ENCODE measurements around the gene URB1. TPM values are rescaled to one million over a fixed set of nuclear protein-coding genes. Genes with fewer than 3 reads are reported as not detected.

Gene URB1
- total and polyA plus RNA-seq, 2 experiments from 2014 or later, result 7.7 to 44.1 TPM

DNA sequence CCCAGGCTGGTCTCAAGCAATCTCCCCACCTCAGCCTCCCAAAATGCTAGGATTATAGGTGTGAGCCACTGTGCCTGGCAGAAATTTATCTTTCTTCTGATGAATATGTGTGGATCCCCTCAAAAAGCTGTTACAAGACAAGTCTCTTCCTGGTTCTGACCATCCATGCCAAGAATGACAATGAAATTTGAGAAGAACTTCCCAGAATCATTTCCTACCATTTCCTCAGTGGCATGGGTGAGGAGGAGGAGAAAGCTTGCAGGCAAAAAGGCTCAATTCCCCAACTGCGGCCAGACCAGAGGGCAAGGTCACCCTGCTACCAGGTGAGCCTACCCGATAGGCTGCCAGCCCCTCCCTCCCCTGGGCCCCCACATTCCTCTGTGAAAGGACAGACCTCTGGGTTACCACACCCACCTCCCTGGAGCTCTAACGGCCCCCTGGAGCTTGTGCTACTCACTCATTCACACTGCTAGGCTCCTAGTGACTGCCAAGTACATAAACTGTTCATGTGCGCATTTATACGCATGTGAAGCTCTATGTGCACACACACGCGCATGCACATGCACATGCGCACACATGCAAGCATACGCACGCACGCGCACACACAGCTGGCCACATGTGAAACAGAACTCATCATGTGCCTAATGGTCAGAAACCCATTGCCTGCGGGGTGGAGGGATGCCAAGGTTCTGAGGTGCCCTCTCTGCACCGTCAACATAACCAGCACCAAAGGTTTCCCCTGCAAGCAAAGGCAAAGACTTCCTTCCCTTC, 77.1 kb downstream of the URB1 start:
- H3K9me3 Mint-ChIP-seq, result no peaks in the 10 kb centered on the region
- peaks cover 3% of the 10 kb centered on the region for H4K20me1 ChIP-seq (replicated peaks; ENCODE audit: insufficient read depth)
- DNase-seq (ENCODE audit: low spot score) (no peak), ATAC-seq (no peak; the same call in 2 of the 3 replicates)
- peaks cover 3% of the 10 kb centered on the region for H3K27me3 Mint-ChIP-seq (ENCODE audit: insufficient read depth, low read depth, poor library complexity)
- H3K4me2 ChIP-seq, result no peak overlapping the region
- H3K4me1 Mint-ChIP-seq, result peaks cover 4% of the 10 kb centered on the region; the same call in 1 of the 3 replicates
- H3K27ac Mint-ChIP-seq, result peak overlapping the region; percentile 56; the same call in 1 of the 2 replicates
- H3K27me3 ChIP-seq (ENCODE audit: insufficient read depth), result no peaks in the 10 kb centered on the region
- H3K4me3 ChIP-seq, result no peak overlapping the region
- peaks cover 64% of the 10 kb centered on the region for H3K36me3 Mint-ChIP-seq (ENCODE audit: low read depth)
- H3K4me3 Mint-ChIP-seq, result no peak overlapping the region
- H3K4me1 ChIP-seq (ENCODE audit: insufficient read depth), result no peaks in the 10 kb centered on the region
- no peaks in the 10 kb centered on the region for H3K9me2 ChIP-seq (ENCODE audit: insufficient read depth)
- H2AFZ ChIP-seq, result no peak overlapping the region
- H3K27ac ChIP-seq (ENCODE audit: low read depth), result no peak overlapping the region
- TF ChIP-seq CREB1 (CRISPR knock-in tag; IDR thresholded peaks at IDR 0.05; ENCODE audit: low read depth), result no peak
- TF ChIP-seq REST (IDR thresholded peaks at IDR 0.05; ENCODE audit: unreplicated experiment), result no peak
- TF ChIP-seq, protein P1, sequence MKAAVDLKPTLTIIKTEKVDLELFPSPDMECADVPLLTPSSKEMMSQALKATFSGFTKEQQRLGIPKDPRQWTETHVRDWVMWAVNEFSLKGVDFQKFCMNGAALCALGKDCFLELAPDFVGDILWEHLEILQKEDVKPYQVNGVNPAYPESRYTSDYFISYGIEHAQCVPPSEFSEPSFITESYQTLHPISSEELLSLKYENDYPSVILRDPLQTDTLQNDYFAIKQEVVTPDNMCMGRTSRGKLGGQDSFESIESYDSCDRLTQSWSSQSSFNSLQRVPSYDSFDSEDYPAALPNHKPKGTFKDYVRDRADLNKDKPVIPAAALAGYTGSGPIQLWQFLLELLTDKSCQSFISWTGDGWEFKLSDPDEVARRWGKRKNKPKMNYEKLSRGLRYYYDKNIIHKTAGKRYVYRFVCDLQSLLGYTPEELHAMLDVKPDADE (IDR thresholded peaks at IDR 0.05), result no peak
- TF ChIP-seq, protein P2, sequence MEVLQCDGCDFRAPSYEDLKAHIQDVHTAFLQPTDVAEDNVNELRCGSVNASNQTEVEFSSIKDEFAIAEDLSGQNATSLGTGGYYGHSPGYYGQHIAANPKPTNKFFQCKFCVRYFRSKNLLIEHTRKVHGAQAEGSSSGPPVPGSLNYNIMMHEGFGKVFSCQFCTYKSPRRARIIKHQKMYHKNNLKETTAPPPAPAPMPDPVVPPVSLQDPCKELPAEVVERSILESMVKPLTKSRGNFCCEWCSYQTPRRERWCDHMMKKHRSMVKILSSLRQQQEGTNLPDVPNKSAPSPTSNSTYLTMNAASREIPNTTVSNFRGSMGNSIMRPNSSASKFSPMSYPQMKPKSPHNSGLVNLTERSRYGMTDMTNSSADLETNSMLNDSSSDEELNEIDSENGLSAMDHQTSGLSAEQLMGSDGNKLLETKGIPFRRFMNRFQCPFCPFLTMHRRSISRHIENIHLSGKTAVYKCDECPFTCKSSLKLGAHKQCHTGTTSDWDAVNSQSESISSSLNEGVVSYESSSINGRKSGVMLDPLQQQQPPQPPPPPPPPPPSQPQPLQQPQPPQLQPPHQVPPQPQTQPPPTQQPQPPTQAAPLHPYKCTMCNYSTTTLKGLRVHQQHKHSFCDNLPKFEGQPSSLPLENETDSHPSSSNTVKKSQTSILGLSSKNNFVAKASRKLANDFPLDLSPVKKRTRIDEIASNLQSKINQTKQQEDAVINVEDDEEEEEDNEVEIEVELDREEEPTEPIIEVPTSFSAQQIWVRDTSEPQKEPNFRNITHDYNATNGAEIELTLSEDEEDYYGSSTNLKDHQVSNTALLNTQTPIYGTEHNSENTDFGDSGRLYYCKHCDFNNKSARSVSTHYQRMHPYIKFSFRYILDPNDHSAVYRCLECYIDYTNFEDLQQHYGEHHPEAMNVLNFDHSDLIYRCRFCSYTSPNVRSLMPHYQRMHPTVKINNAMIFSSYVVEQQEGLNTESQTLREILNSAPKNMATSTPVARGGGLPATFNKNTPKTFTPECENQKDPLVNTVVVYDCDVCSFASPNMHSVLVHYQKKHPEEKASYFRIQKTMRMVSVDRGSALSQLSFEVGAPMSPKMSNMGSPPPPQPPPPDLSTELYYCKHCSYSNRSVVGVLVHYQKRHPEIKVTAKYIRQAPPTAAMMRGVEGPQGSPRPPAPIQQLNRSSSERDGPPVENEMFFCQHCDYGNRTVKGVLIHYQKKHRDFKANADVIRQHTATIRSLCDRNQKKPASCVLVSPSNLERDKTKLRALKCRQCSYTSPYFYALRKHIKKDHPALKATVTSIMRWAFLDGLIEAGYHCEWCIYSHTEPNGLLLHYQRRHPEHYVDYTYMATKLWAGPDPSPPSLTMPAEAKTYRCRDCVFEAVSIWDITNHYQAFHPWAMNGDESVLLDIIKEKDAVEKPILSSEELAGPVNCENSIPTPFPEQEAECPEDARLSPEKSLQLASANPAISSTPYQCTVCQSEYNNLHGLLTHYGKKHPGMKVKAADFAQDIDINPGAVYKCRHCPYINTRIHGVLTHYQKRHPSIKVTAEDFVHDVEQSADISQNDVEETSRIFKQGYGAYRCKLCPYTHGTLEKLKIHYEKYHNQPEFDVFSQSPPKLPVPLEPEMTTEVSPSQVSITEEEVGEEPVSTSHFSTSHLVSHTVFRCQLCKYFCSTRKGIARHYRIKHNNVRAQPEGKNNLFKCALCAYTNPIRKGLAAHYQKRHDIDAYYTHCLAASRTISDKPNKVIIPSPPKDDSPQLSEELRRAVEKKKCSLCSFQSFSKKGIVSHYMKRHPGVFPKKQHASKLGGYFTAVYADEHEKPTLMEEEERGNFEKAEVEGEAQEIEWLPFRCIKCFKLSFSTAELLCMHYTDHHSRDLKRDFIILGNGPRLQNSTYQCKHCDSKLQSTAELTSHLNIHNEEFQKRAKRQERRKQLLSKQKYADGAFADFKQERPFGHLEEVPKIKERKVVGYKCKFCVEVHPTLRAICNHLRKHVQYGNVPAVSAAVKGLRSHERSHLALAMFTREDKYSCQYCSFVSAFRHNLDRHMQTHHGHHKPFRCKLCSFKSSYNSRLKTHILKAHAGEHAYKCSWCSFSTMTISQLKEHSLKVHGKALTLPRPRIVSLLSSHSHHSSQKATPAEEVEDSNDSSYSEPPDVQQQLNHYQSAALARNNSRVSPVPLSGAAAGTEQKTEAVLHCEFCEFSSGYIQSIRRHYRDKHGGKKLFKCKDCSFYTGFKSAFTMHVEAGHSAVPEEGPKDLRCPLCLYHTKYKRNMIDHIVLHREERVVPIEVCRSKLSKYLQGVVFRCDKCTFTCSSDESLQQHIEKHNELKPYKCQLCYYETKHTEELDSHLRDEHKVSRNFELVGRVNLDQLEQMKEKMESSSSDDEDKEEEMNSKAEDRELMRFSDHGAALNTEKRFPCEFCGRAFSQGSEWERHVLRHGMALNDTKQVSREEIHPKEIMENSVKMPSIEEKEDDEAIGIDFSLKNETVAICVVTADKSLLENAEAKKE (CRISPR knock-in tag; IDR thresholded peaks at IDR 0.05), result no peak
- TF ChIP-seq, protein P3, sequence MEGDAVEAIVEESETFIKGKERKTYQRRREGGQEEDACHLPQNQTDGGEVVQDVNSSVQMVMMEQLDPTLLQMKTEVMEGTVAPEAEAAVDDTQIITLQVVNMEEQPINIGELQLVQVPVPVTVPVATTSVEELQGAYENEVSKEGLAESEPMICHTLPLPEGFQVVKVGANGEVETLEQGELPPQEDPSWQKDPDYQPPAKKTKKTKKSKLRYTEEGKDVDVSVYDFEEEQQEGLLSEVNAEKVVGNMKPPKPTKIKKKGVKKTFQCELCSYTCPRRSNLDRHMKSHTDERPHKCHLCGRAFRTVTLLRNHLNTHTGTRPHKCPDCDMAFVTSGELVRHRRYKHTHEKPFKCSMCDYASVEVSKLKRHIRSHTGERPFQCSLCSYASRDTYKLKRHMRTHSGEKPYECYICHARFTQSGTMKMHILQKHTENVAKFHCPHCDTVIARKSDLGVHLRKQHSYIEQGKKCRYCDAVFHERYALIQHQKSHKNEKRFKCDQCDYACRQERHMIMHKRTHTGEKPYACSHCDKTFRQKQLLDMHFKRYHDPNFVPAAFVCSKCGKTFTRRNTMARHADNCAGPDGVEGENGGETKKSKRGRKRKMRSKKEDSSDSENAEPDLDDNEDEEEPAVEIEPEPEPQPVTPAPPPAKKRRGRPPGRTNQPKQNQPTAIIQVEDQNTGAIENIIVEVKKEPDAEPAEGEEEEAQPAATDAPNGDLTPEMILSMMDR (conservative IDR thresholded peaks at IDR 0.05; ENCODE audit: low read depth in 2 of 2), result no peak
- TF ChIP-seq EZH2 (IDR thresholded peaks at IDR 0.05; ENCODE audit: low read depth, unreplicated experiment), result no peak
- H3K36me3 ChIP-seq (ENCODE audit: insufficient read depth), result peaks cover 49% of the 10 kb centered on the region
- H3K79me2 ChIP-seq (replicated peaks; ENCODE audit: insufficient read depth), result no peaks in the 10 kb centered on the region; the same call in 1 of the 2 replicates
- H3F3A ChIP-seq (replicated peaks; ENCODE audit: low read depth), result no peaks in the 10 kb centered on the region
